Choroid plexus epithelial cell (primary cell): Measurements from ENCODE around the gene FAAH2.
A peak's percentile ranks its signal among the peaks of the same experiment; 100 is the strongest.

Source experiments
- DNase-seq: peaks from one replicate; pipeline ENCODE4 v3.0.0-alpha.2; 2010; ENCODE audit warnings: low read depth
- H3K4me3 ChIP-seq: 2 replicates; pipeline ENCODE4 v1.5.1; 2011; ENCODE audit warnings: low read depth, mild to moderate bottlenecking, control low read depth, low read length, moderate library complexity
- CTCF ChIP-seq: conservative IDR thresholded peaks from 2 replicates; pipeline ENCODE4 v1.5.1; 2011; ENCODE audit warnings: low read depth, mild to moderate bottlenecking, control low read depth, inconsistent platforms, low read length, moderate library complexity

FAAH2 gene

GRCh38 chrX:57353472-57354132, 67.1 kb downstream of the FAAH2 start:
- H3K4me3 ChIP-seq = no peak overlapping the region
- no peak for DNase-seq
- no peak for TF ChIP-seq CTCF

GRCh38 chrX:57364145-57364544, 77.6 kb downstream of the FAAH2 start:
- DNase-seq = no peak
- no peak overlapping the region for H3K4me3 ChIP-seq
- no peak for TF ChIP-seq CTCF

GRCh38 chrX:57366430-57366829, 79.9 kb downstream of the FAAH2 start:
- TF ChIP-seq CTCF = no peak
- DNase-seq = no peak
- no peak overlapping the region for H3K4me3 ChIP-seq

- TF ChIP-seq CTCF = no peak
- H3K4me3 ChIP-seq = no peak overlapping the region
- peak; percentile 0 for DNase-seq
Observed at GRCh38 chrX:57367649-57368048, 81.1 kb downstream of the FAAH2 start.

- TF ChIP-seq CTCF = no peak
- no peak overlapping the region for H3K4me3 ChIP-seq
- no peak for DNase-seq
Observed at GRCh38 chrX:57368158-57368557, 81.7 kb downstream of the FAAH2 start.

GRCh38 chrX:57379296-57379695, 92.8 kb downstream of the FAAH2 start:
- TF ChIP-seq CTCF = no peak
- no peak overlapping the region for H3K4me3 ChIP-seq
- no peak for DNase-seq
